ENCODE data around the gene TMPRSS2.

TMPRSS2 gene

DNA sequence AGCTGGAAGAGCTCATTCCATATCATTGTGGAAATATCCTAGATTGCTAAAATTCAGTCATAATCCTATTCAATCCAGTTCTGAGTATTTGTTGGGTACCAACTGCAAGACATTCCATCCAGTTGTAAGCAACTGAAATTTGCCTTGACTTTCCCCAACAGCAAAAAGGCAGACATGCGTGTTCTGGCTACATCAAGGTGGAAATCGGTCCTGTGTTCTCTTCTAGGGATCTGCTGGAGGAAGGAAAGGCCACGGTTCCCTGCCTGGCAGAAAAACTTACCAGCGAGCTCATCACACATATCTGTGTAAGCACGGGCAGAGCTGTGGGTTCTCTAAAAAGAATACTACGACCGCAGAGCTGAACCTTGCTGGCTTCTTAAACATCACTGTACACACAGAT lies 64.4 kb downstream of the TMPRSS2 start:
- H4K20me1 ChIP-seq: no peaks in the 10 kb centered on the region
- H3K27me3 ChIP-seq: no peaks in the 10 kb centered on the region; the same call in 1 of the 2 replicates
- no peak overlapping the region for H3K27ac ChIP-seq
- H3K36me3 ChIP-seq: peaks cover 51% of the 10 kb centered on the region
- H3K4me1 ChIP-seq: peaks cover 6% of the 10 kb centered on the region
- no peak overlapping the region for H3K4me3 ChIP-seq
- no peak for TF ChIP-seq Cebpa-rat (IDR thresholded peaks at IDR 0.05)
- H3K9me3 ChIP-seq: no peaks in the 10 kb centered on the region
- H3K4me2 ChIP-seq: no peak overlapping the region
- H3K9ac ChIP-seq: no peak overlapping the region

DNA sequence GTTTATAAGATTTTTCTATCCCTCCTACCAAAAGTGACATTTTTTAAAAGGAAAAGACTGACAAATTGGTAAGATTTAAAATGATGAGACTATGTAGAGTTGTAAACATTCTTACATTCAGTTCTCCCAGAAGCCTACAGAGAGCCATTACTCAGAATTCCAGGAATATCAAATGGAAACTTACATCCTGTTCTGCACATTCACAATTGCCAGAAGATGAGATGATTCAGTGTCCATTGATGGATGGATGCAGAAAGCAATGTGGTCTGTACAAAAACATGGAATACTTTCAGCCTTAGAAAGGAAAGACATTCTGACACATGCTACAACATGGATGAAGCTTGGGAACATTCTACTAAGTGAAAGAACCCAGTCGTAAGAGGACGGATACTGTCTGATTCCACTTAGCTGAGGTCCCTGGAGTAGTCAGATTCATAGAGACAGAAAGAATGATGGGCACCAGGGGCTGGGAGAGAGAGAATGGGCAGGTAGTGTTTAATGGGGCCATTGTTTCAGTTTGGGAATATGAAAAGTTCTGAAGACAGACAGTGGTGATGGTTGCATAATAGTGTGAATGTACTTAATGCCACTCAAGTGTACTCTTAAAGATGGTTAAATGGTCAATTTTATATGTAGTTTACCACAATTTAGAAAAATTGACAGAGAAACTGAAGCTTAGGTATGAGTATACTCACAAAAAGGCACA lies 65.3 kb downstream of the TMPRSS2 start:
- Histone ChIP-seq H3K4me1 (peaks cover 6% of the 10 kb centered on the region), H4K20me1 (no peaks in the 10 kb centered on the region), H3K4me2 (no peak overlapping the region), H3K27me3 (no peaks in the 10 kb centered on the region; the same call in 1 of the 2 replicates), H3K9me3 (no peaks in the 10 kb centered on the region), H3K4me3 (no peak overlapping the region), H3K27ac (no peak overlapping the region), H3K9ac (no peak overlapping the region), H3K36me3 (peaks cover 53% of the 10 kb centered on the region)
- no peak for TF ChIP-seq Cebpa-rat (IDR thresholded peaks at IDR 0.05)

DNA sequence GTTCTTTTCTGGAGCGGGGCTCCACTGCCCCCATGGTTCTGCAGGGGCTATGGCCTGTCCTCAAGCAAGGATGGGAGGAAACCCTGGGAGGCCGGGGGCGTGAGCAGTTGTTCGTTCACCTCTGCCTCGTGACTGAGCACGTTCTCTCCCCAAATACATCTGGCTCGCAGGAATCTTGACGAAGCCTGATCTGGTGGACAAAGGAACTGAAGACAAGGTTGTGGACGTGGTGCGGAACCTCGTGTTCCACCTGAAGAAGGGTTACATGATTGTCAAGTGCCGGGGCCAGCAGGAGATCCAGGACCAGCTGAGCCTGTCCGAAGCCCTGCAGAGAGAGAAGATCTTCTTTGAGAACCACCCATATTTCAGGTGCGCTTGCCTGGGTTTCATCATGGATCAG lies 66.4 kb downstream of the TMPRSS2 start:
- Histone ChIP-seq H3K27me3 (no peaks in the 10 kb centered on the region), H3K36me3 (peaks cover 60% of the 10 kb centered on the region), H4K20me1 (no peaks in the 10 kb centered on the region), H3K4me2 (no peak overlapping the region), H3K9ac (no peak overlapping the region), H3K4me1 (peaks cover 6% of the 10 kb centered on the region), H3K4me3 (no peak overlapping the region), H3K27ac (no peak overlapping the region), H3K9me3 (peaks cover 6% of the 10 kb centered on the region)
- no peak for TF ChIP-seq Cebpa-rat (IDR thresholded peaks at IDR 0.05)

DNA sequence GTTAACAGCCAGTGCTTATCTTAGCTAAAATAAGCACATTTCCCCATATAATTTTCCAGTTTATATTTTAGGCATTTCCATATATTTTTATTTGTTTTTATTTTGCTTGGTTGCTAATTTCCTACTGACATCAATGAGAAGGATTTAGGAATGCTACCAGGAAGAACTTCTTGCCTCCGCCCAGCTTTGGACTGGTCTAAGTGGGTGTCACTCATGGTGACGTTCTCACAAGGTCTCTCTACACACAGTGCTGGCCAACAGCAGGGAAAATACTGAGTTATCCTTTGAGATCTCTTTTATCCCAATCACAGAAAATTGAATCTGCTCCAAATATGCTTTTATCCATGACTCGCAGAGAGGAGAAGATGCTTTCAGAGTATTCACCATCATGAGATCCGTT lies 68.7 kb downstream of the TMPRSS2 start:
- Histone ChIP-seq H3K36me3 (peaks cover 66% of the 10 kb centered on the region), H3K4me2 (no peak overlapping the region), H3K27me3 (no peaks in the 10 kb centered on the region), H3K9me3 (peaks cover 29% of the 10 kb centered on the region), H3K9ac (no peak overlapping the region), H3K4me3 (no peak overlapping the region), H4K20me1 (no peaks in the 10 kb centered on the region), H3K27ac (no peak overlapping the region), H3K4me1 (no peaks in the 10 kb centered on the region)
- TF ChIP-seq Cebpa-rat (IDR thresholded peaks at IDR 0.05): no peak

DNA sequence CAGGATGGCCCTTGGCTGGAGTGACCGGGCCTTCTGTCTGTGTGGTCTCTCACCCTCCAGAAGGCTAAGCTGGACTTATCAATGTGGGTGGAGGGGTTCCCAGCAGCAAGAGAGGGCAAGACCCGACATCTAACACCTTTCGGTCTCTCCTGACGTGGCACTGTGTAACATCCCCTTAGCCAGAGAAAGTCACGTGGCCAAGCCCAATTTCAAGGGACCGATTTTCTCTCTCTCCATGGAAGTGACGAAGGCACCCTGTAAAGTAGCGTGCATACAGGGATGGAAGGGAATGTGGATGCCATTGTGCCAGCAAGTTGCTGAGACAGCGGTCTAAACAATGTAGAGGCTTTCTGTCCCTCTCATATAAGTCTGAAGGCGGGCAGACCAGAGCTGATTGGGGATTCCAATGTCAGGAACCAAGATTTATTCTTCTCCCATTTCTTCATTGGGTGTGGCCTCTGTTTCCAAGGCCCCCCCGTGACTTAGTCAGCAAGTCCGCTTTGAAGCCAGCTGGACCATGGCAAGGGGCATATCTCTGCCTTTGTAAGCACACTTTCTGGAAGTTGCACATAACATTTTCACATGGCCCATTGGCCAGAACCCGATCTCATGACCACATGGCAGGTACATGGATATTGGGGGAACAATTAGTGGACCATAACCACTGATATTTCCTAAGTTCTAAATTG lies 69.4 kb downstream of the TMPRSS2 start:
- H4K20me1 ChIP-seq: no peaks in the 10 kb centered on the region
- peaks cover 1% of the 10 kb centered on the region; the same call in 1 of the 2 replicates for H3K4me1 ChIP-seq
- H3K9me3 ChIP-seq: peaks cover 36% of the 10 kb centered on the region
- no peak overlapping the region for H3K4me3 ChIP-seq
- no peak overlapping the region for H3K9ac ChIP-seq
- H3K36me3 ChIP-seq: peaks cover 72% of the 10 kb centered on the region
- no peak overlapping the region for H3K27ac ChIP-seq
- H3K27me3 ChIP-seq: no peaks in the 10 kb centered on the region
- no peak overlapping the region for H3K4me2 ChIP-seq
- no peak for TF ChIP-seq Cebpa-rat (IDR thresholded peaks at IDR 0.05)

DNA sequence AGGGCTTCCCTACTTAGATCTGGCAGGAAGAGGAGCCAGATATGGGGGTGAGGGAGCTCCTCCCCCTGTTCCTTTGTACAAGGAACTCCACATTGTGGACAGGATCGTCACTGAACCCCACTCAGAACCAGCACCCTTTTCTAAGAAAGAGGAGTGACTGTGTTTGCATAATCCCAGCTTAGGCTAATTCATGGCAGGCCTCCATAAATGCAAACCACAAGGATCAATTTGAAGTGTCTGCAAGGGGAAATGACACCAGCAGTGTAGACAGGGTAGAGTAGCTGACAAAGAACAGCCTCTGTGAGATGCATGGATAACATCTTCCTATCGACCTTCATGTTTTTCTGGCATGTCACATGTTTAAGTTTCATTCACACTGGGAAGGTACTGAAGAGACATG lies 70.2 kb downstream of the TMPRSS2 start:
- Histone ChIP-seq H3K36me3 (peaks cover 69% of the 10 kb centered on the region), H3K4me1 (peaks cover 10% of the 10 kb centered on the region), H3K27me3 (no peaks in the 10 kb centered on the region), H3K9me3 (peaks cover 41% of the 10 kb centered on the region), H3K27ac (no peak overlapping the region), H3K4me3 (no peak overlapping the region), H3K9ac (no peak overlapping the region), H4K20me1 (no peaks in the 10 kb centered on the region), H3K4me2 (no peak overlapping the region)
- TF ChIP-seq Cebpa-rat (IDR thresholded peaks at IDR 0.05): no peak

DNA sequence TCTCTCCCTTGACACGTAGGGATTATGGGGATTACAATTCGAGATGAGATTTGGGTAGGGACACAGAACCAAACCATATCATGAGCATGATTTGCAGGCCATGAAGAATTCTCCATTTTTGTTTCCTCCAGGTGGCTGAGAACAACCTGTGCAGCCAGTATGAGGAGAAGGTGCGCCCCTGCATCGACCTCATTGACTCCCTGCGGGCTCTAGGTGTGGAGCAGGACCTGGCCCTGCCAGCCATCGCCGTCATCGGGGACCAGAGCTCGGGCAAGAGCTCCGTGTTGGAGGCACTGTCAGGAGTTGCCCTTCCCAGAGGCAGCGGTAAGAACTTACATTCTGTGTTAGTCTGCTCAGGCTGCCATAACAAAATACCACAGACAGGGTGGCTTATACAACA lies 72.3 kb downstream of the TMPRSS2 start:
- no peak overlapping the region for H3K27ac ChIP-seq
- no peak overlapping the region for H3K9ac ChIP-seq
- H3K9me3 ChIP-seq: peaks cover 41% of the 10 kb centered on the region
- H3K4me1 ChIP-seq: peaks cover 30% of the 10 kb centered on the region
- no peak for TF ChIP-seq Cebpa-rat (IDR thresholded peaks at IDR 0.05)
- no peak overlapping the region for H3K4me3 ChIP-seq
- H3K36me3 ChIP-seq: peaks cover 52% of the 10 kb centered on the region
- no peak overlapping the region for H3K4me2 ChIP-seq
- no peaks in the 10 kb centered on the region for H3K27me3 ChIP-seq
- H4K20me1 ChIP-seq: no peaks in the 10 kb centered on the region

DNA sequence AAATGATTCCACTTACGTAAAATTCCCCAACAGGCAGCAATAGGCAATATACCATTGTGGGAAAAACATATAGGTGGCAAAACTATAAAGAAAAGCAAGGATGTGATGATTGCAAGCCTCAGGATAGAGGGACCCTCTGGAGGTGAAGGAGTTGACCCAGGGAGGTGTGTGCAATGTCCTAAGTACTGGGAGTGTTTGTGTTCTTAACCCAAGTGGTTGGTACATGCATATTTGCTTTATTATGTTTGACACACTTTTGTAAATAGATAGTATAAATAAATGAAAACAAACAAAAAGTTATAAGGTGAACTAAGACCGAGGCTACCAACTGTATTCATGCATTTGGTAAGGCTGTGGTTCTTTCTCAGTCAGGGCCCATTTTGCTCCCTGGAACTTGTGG lies 74.4 kb downstream of the TMPRSS2 start:
- H3K9me3 ChIP-seq: peaks cover 41% of the 10 kb centered on the region
- H3K4me3 ChIP-seq: no peak overlapping the region
- H3K27me3 ChIP-seq: no peaks in the 10 kb centered on the region
- no peak for TF ChIP-seq Cebpa-rat (IDR thresholded peaks at IDR 0.05)
- H3K27ac ChIP-seq: no peak overlapping the region
- no peaks in the 10 kb centered on the region for H4K20me1 ChIP-seq
- peak overlapping the region; percentile 93 for H3K4me2 ChIP-seq
- no peak overlapping the region for H3K9ac ChIP-seq
- peaks cover 50% of the 10 kb centered on the region for H3K4me1 ChIP-seq
- peaks cover 41% of the 10 kb centered on the region for H3K36me3 ChIP-seq

DNA sequence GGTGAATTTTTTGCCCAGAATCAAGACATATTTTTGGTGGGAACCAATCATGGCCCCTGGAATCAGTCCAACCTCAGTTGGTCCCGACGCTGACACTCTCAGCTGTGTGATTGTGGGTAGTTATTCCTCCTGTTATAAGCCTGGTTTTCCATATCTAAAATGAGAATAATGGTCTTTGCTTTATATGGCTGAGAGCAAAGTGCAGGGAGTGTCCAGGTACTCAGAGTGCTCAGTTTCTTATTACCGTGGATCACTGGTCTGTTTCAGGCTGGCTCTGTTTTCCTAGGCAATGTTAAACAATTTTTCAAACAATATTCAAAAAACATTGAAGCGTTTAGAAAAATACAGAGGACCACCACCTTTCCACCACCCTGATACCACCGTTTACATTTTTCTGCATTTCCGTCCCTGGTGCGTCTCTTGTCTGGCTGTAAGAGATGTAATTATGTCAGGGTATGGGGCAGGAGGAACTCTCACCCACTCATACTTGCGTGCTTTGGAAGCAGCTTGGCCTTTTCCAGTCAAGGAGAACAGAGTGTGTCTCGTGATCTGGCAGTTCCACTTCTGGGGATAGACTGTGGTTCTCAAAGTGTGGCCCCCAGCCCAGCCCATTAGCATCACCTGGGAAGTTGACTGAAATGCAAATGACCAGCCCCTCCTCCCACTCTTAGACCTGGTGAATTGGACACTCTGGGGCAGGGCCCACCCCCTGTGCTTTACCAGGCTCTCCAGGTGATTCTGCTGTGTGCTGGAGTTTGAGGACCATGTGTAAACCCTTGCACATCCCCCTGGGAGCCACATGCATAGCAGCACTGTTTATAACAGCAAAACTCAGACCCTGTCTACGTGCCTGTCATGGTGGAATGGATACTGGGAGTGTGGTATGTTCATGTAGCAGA lies 75.1 kb downstream of the TMPRSS2 start:
- H3K27ac ChIP-seq: peak overlapping the region; percentile 78
- TF ChIP-seq Cebpa-rat (IDR thresholded peaks at IDR 0.05): no peak

More for the DNA sequence above, 75.1 kb downstream of the TMPRSS2 start:
- Histone ChIP-seq H3K36me3 (peaks cover 38% of the 10 kb centered on the region), H3K4me1 (peaks cover 58% of the 10 kb centered on the region), H3K4me2 (peak overlapping the region; percentile 93), H4K20me1 (no peaks in the 10 kb centered on the region), H3K4me3 (0 out of 2 replicates have a peak overlapping the region, but pooled peaks have one; percentile 37), H3K27me3 (peaks cover 3% of the 10 kb centered on the region; the same call in 1 of the 2 replicates), H3K9ac (no peak overlapping the region; the same call in 1 of the 2 replicates), H3K9me3 (peaks cover 41% of the 10 kb centered on the region)

All from BLaER1 (cell line).